DMS114 treated with DMSO at 0.1 percent for 48 hours (cell line): Measurements from ENCODE around the gene GHR.
"Not testable (repeated sequence)": the region's sequence is repeated elsewhere in the genome, so short reads cannot be mapped to it uniquely, and the experiment has no call there.

Experiments used
- DNase-seq: peaks from one replicate; lab custom pipeline; 2025; ENCODE audit not compliant: unreplicated experiment; lab: John Stamatoyannopoulos, UW

The GHR gene

GRCh38 chr5:42638972-42639371 lies 215.7 kb downstream of the GHR start:
- DNase-seq: no peak

- no peak for DNase-seq
Observed at GRCh38 chr5:42640835-42641234, 217.6 kb downstream of the GHR start.

DNA sequence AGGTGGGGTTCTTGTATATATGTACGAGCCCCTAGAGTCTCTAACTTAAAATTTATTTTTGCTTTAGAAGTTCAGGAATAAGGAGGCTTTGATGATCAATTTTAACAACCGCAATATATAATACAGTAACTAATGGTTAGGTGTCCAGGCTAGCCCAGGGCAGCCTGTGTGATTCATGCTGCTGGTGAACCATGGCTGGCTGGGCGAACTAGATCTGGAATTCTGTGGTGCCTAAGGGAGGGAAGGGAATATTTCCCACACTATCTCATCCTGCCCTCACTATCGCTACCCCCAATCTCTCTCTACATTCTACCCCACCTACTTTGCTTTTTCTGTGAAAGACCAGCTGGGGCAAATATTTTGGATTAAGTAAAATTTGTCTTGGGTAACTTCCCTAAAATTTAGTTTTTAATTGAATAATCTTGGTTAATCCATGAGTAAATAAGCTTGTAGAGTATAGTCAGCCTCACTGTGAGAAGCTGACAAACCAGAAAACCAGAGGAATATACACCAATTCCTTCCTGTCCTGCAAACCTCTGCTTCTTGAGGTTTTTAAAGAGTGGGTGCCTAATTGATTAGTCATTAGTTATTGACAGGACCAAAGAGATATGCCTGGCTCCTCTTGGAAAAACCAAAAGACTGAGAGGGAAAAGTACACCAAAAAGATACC lies 218.2 kb downstream of the GHR start:
- DNase-seq: no peak

DNA sequence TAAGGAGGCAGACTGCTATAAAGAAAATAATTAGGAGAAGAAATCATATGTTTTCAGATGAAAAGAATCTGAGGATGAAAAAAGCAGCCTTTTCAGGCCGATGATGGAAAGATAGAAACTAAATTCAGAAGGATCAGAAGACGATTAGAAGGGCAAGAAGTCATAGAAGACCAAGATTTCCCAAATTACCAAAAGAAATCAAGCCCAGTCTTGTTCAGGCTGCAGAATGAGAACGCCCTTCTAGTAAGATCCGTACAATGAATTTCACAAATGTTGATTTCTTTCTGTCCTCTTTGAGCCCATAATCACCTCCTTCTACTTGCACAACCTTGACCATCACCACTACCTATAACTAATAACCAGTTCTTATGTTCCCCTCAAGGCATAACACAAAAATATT lies 218.8 kb downstream of the GHR start:
- no peak for DNase-seq

DNA sequence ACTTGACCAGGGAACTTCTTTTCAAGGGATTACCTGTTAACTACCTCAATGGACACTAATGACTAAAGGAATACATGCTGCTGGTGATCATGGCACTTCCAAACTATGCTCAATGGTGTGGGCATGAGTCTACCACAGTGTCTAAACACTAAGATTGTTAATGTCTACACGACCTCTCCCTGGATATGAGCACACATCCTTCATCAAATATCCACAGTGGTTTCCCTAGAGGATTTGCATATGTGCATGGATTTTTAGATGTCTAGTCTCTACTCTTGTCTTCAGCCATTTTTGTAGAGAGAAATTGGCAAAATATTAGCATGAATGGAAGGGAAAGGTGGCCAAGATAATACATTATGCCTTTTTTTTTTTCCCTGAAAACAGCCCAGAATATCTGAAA lies 220.1 kb downstream of the GHR start:
- no peak for DNase-seq

DNA sequence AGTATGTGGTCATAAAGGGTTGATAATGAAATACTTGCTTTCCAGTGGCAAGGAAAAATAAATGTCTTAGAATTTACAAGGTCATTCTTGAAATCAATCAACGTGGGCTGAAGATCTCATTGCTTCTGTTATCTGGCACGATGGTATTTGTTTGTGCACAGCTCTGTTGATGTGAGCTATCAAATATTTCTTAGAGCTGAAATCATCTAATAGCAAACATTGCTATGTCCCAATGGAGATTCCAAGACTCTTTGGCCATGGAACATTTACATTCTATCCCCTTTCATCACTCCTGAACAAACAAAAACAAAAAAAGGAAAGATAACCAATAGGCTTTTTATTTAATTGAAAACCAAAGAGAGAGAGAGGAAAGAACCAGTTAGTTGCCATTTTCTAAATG lies 221.9 kb downstream of the GHR start:
- DNase-seq: no peak

- DNase-seq: no peak
Observed at GRCh38 chr5:42648036-42648435, 224.8 kb downstream of the GHR start.

- no peak for DNase-seq
Observed at GRCh38 chr5:42648915-42649314, 225.7 kb downstream of the GHR start.

- DNase-seq: no peak
Observed at GRCh38 chr5:42650084-42650483, 226.8 kb downstream of the GHR start.

GRCh38 chr5:42653705-42654104 lies 230.5 kb downstream of the GHR start:
- no peak for DNase-seq

DNA sequence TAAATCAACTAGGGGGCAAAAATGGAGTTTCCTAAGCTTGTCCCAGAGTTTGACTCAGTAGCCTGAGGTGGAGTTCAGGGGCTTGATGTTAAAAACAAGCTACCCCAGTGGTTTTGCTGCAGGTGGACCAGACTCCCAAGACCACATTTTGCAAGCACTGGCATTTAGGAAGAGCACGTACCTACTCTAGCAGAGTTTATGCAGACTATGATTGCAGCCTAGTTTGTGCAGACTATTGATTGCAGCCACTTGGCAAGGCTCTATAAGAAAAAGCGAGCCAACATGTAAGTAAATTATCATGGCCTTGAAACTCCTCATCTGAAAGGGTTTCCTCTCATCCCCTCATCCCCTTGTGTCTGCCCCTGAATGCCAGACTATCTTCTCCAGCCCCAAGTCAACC lies 231.4 kb downstream of the GHR start:
- DNase-seq: no peak

DNA sequence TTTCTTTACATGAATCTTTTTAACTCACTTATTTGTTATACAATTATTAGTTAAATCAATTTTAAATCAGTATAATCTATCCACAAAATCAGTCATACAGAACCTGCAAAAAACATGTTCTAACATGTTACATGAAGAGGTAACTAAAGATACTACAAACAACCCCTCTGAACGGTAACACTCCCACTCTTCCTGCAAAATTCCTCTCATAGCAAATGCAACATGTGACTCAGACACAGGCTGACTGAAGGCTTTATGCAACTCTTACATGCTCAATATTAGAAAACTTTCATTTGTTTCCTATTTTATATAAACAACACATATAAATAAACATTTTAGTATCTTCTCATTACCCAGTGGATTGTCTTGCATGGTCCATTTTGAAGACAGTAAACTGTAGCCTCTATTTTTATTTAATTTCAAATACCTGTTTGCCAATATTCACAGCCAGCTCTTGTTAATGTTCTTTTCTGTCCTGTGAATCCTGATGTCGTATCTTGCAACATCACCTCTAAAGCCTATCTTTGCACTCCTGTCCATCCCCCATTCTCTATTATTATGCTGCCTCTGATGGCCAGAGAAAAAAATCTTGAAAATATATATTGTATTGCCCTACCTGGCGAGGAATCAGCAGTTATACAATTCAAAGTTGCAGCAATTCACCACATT lies 232.9 kb downstream of the GHR start:
- DNase-seq: no peak

GRCh38 chr5:42656651-42657015 lies 233.4 kb downstream of the GHR start:
- DNase-seq: peak; percentile 4

- not testable (repeated sequence) for DNase-seq
Observed at GRCh38 chr5:42659869-42660268, 236.6 kb downstream of the GHR start.

GRCh38 chr5:42665857-42666256 lies 242.6 kb downstream of the GHR start:
- DNase-seq: no peak

DNA sequence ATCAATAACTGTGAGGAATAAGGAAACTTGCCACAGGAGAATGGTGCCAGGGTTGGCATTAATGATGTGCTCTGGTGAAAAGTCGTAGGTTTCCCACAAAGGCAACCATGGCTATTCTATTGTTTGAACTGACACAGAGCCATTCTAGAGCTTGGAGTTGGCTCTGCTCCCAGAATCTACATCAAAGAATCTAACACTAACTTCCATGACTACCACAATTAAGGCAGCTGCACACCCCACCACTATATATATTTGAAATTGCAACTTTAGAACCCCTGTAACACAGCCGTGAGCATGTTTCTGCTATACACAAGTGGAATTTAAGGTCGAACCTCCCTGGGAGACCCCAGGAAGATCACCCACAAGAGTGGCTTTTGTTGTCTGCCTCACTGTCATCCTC lies 243.6 kb downstream of the GHR start:
- DNase-seq: no peak

- DNase-seq: no peak
Observed at GRCh38 chr5:42668254-42668653, 245.0 kb downstream of the GHR start.

DNA sequence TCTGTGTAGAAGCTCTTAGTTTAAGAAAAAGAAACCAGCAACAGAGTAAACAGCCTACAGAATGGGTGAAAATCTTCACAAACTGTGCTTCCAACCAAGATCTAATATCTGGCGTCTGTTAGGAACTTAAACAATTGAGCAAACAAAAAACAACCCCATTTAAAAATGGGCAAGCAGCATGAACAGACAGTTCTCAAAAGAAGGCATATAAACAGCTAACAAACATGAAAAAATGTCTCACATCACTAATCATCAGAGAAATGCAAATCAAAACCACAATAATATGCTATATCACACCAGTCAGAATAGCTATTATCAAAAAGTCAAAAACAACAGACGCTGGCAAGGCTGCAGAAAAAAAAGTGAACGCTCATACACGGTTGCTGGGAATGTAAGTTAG lies 249.7 kb downstream of the GHR start:
- no peak for DNase-seq

GRCh38 chr5:42675602-42676001 lies 252.4 kb downstream of the GHR start:
- no peak for DNase-seq

DNA sequence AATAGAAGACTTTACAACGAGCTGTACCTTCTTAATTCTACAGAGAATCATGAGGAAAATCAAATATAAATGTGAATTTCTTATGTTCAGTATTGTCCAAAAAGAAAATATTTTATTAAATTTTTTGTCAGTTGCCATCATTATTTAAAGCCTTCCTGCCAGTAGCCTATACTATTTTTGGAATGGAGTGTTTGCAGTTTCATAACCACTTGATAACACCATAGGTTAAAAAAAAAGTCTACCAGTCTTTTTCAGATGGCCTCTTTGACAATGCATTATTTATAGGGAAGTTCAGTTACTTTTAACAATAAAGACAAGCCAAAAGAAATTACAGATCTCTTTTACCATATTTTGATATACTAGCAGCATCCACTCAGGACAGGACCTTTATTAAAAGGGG lies 253.1 kb downstream of the GHR start:
- no peak for DNase-seq

GRCh38 chr5:42677156-42677842 lies 254.1 kb downstream of the GHR start:
- DNase-seq: no peak

DNA sequence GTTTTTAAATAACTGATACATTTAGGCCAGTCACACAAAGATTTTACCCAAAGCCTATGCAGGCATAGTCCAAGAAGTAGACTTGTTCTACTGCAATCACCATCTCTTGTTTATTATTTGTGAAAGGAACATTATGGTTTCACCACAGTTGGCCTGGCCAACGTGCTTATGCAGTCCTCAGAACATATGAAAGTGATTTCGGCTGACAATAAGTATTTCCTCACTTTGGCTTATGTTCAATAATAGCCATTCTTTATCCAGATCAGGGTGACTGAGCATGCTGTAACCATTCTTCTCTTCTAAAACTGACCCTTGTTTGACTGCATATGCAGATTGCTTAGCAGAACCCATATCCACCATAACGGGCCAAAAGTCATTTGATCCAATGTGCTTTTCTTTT lies 256.8 kb downstream of the GHR start:
- no peak for DNase-seq
